Thyroid gland (tissue), 4 donors: ENCODE results near the gene RRAD.

ENCODE experiments used
- POLR2A ChIP-seq, 2 donors: fragments of 450-650 bp; IDR thresholded peaks; one replicate each; pipeline ENCODE4 v1.6.1; 2017; ENCODE audit warnings: antibody characterized with exemption in 2 of 2, mild to moderate bottlenecking in 2 of 2, moderate library complexity in 1 of 2
- TF ChIP-seq, protein P1 (sequence below), 6 experiments: fragments of 200-600 bp in 3 of 6; fragments of 450-650 bp in 3 of 6; sonication (generic) in 3 of 6; IDR thresholded peaks; one replicate each; pipeline ENCODE4 v1.5.1; 2016 to 2019; ENCODE audit warnings: antibody characterized with exemption in 6 of 6, mild to moderate bottlenecking in 2 of 6, inconsistent platforms in 1 of 6, moderate library complexity in 1 of 6

- no peak for TF ChIP-seq POLR2A (IDR thresholded peaks at IDR 0.05)
- TF ChIP-seq, protein P1, sequence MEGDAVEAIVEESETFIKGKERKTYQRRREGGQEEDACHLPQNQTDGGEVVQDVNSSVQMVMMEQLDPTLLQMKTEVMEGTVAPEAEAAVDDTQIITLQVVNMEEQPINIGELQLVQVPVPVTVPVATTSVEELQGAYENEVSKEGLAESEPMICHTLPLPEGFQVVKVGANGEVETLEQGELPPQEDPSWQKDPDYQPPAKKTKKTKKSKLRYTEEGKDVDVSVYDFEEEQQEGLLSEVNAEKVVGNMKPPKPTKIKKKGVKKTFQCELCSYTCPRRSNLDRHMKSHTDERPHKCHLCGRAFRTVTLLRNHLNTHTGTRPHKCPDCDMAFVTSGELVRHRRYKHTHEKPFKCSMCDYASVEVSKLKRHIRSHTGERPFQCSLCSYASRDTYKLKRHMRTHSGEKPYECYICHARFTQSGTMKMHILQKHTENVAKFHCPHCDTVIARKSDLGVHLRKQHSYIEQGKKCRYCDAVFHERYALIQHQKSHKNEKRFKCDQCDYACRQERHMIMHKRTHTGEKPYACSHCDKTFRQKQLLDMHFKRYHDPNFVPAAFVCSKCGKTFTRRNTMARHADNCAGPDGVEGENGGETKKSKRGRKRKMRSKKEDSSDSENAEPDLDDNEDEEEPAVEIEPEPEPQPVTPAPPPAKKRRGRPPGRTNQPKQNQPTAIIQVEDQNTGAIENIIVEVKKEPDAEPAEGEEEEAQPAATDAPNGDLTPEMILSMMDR (IDR thresholded peaks at IDR 0.05) = no peak
Measured at GRCh38 chr16:66915041-66915440, 10.3 kb downstream of the RRAD start.
